Ramos (cell line): ENCODE data around the gene FZR1.

Experiments
- in situ Hi-C: fragments of 300-500 bp; cut with MboI; formaldehyde crosslinking; loops from one replicate; pipeline ENCODE4 v1.14.3; 2022; ENCODE audit warnings: low sequenced_read_pairs; ENCODE audit not compliant: unreplicated experiment

FZR1 gene

DNA sequence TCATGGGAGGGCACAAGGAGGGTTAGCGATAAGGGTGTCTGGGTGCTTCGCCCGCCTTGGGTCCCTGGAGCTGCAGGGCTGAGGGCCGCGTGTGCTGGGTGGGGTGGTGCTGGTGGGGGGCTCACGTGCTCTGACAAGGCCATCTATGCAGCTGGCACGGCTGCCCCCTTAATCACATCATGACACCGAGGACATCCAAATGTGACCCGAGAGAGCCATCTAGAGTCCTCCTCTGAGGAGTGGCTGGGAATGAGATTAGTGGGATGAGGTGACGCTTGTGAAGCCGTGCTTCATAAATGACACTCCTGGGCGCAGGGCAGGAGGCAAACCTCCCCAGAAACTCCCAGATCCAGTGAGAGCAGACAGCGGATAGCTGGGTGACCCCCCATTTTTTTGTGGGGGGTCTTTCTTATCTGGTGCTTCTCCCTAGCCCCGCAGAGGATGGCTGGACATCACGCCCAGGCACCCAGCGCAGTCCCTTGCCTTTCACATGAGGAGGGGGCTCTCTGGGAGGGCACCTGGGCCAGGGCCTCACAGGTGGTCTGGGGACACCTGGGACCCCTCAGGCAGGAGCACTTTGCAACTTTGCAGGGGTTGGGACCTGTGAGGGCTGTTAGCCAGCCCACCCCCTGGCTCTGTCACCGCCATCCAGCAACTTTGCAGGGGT lies 6.6 kb downstream of the FZR1 start:
- in situ Hi-C loops = no loop called here

DNA sequence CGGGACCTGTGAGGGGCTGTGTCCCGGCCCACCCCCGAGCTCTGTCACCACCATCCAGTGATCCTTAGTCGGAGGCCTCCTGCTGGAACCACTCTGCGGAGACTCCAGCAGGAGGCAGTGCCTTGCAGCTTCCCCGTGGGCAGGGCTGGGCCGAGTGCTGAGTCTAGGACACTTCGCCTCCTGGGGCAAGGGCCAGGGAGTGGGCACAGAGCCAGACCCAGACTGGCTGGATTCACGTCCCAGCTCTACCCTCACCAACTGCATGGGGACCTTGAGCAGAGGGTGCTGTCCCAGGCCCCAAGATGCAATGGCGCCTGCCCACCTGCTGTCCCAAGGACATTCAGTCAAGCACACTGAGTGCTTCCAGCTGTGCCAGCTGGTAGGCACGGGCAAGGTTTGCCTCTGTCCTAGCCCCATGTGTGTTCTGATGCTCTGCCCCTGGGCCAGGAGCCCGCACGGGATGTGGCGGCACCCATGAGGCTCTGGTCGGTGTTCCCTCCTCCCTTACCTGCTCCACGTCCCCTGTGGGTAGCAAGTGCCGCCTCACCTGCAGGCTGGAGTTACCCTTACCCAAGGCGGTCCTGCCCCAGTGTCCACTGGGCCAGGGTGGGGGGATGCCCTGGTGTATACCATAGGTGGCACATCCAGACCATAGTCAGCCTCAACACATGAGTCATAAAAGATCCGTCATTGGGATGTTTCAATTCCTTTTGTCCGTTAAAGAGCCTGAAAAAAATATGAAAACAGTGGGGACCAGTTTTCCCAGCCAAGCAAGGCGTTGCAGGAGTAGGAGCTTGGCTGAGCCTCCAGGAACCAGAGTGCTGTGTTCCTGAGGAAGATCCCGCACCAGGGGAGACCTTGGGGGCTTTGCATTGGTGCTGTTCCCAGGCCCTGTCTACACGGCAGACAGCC lies 7.4 kb downstream of the FZR1 start:
- in situ Hi-C loops = no loop called here

DNA sequence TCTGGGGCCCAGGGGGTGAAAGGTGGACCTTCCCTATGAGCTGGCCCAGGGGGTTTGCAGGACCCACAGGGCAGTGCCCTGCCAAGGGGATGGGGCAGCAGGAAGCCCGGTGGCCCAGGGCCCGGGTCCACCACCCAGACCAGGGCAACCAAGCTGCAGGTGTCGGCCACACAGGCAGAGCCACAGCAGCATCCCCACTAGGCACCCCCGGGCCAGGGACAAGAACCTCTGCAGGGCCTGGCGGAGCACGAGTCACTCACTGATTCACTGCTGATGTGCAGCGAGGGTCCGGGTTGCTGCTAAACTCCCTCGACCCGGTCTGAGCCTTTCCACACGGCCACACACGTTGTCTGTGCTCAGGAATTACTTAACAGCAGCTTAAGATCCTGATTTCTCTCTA lies 8.8 kb downstream of the FZR1 start:
- in situ Hi-C loops = no loop called here

GRCh38 chr19:3515891-3516422 lies 9.8 kb downstream of the FZR1 start:
- in situ Hi-C loops = no loop called here

DNA sequence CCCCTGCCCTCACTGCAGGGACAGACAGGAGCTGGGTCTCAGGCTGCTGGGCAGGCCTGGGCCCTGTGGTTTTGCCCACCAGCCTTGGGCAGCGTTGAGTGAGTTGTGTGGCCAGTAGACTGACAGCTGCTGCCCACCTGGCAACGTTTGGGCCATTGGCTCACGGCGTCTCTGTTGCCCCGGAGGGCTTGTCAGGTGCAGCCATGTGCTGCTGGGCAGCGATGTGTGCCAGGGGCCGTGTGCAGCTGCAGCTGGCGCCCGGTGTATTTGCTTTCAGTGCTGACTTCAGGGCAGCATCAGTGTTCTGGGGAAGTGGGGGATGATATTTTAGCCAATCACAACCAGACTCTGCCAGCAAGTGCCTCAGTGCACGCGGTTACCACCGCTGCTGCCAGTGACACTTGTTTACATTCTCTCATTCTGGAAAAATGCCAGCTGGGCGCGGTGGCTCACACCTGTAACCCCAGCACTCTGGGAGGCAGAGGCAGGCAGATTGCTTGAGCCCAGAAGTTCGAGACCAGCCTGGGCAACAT lies 10.6 kb downstream of the FZR1 start:
- in situ Hi-C loops = no loop called here

DNA sequence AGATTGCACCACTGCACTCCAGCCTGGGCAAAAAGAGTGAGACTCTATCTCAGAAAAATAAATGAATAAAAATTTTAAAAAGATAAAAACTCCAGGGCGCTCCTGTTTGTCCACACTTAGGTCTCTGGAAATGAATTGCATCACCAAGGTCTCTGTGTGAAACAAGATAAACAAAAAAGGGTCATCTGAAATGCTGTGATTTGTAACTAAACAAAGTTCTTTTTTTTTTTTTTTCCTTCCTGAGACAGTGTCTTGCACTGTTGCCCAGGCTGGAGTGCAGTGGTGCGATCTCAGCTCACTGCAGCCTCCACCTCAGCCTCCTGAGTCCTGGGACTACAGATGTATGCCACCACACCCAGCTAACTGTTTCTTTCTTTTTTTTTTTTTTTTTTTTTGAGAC lies 11.5 kb downstream of the FZR1 start:
- in situ Hi-C loops = no loop called here

GRCh38 chr19:3518255-3518654 lies 12.1 kb downstream of the FZR1 start:
- in situ Hi-C loops = no loop called here

DNA sequence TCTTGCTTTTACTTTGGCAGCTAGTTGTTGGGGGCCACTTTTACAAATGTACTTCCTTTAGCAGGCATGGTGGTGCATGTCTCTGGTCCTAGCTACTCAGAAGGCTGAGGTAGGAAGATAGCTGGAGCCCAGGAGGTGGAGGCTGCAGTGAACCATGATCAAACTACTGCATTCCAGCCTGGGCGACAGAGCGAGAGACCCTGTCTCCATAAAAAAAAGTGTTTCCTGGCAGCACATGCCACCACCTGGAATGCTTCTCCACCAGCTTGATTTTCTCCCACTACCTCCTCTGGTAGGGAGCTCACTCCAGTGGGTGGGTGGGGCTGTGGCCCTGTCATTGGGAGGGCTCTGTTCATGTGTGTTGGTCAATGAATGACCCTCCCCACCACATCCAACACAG lies 12.5 kb downstream of the FZR1 start:
- in situ Hi-C loops = no loop called here

- in situ Hi-C loops = no loop called here
These were observed 13.0 kb downstream of the FZR1 start for GRCh38 chr19:3519126-3519525.

- in situ Hi-C loops = no loop called here
These were observed 14.3 kb downstream of the FZR1 start for GRCh38 chr19:3520166-3521103.

DNA sequence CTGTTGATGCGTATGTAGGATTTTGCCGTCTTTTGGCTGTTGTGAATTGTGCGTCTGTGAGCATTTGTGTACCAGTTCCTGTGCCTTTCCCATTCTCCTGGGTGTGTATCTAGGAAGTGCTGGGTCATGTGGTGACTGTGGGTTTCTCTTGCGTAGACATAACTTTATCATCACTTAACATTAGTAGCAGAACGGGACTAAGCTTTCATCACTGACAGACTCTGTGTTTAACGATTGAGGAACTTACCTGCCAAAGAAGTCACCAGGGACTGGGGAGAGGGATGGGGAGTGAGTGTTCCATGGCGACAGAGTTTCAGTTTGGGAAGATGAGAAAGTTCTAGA lies 15.0 kb downstream of the FZR1 start:
- in situ Hi-C loops = no loop called here

DNA sequence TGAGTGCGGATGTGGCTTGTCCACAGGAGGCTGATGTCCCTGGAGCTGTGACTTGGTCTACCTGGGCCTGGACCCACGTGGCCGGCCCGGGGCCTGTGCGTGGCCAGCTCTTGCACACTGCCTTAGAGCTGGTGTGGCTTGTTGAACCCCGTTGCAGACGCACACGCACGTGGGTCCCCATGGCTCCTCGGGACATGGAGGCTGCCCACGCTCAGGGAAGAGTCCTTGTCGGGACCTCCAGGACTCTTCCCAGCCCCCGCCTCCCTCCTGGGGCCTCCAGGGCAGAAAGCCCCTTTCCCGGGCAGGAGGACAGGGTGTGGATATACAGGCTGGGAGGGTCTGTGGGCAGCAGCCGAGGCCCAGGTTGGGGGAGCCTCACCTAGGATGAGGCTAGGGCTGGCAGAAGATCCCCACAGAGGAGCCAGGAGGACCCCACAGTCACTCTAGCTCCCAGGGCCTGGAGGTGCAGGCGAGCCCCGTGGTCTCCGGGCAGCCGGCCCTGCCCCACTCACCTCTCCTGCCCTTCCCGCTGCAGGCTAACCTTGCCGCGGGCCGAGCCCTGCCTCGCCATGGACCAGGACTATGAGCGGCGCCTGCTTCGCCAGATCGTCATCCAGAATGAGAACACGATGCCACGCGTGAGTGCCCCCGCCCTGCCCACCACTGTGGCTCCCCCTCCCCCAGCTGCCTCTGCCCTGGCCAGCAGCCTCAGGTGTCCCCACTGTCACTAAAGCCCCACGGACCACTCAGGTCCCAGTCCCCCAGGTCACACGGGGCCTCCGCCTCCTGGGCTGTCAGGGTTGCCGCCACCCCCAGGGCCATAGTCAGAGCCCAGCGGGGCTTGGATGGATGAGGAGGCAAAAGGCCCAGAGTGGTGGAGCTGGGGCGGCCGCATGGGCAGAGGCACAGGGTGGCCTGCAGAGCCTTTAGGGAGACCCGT lies 16.6 kb downstream of the FZR1 start:
- in situ Hi-C loops = no loop called here

GRCh38 chr19:3523361-3524077 lies 17.4 kb downstream of the FZR1 start:
- in situ Hi-C loops = no loop called here

DNA sequence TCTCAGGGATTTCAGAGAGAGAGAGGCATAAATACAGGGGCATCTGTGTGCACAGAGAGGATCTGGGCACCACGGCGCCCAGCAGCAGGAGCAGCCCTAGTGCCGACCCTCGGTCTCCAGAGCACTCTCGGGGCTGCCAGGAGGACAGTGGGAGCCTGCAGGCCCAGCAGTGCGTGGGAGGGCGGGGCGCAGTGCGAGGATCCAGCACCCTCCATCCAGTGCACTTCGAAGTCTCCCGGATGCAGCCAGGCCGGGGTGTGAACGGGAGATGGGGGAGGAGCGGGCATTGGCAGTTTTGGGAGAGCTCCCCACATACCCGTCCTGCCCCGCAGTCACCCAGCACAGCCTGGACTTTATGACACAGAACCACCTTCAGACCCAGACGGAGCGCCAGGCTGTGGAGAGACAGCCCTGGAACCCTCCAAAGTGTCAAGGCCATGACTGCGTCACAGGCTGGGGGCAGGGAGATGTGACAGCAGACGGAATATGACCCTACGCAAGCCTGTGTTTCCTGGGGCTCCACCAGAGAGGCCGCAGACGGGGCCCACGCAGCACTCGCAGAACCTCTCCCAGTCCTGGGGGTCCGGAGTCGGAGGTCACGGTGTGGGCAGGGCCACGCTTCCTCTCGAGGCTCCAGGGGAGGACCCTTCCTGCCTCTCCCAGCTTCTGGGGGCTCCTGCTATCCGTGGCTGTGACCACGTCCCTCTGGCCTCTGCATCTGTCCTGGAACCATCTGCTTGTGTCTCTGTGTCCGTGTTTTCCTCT lies 18.1 kb downstream of the FZR1 start:
- in situ Hi-C loops = no loop called here

- in situ Hi-C loops = no loop called here
These were observed 18.9 kb downstream of the FZR1 start for GRCh38 chr19:3524904-3525451.

- in situ Hi-C loops = no loop called here
These were observed 20.6 kb downstream of the FZR1 start for GRCh38 chr19:3526507-3527237.
